ENCODE measurements around the gene PFDN1.

PFDN1 gene

GRCh38 chr5:140242890-140243585 is 59.9 kb downstream of the PFDN1 start:
- no peak overlapping the region for H3K4me3 ChIP-seq (ENCODE audit: low read length)
- DNase-seq (ENCODE audit: low read depth): no peak
- TF ChIP-seq CTCF (IDR thresholded peaks at IDR 0.05; ENCODE audit: insufficient read depth, low read depth, low read length, missing control alignments): no peak

- no peak for TF ChIP-seq CTCF (IDR thresholded peaks at IDR 0.05; ENCODE audit: insufficient read depth, low read depth, low read length, missing control alignments)
- no peak overlapping the region for H3K4me3 ChIP-seq (ENCODE audit: low read length)
- DNase-seq (ENCODE audit: low read depth): no peak
These were observed 60.8 kb downstream of the PFDN1 start for GRCh38 chr5:140242099-140242498.

GRCh38 chr5:140240987-140241706 is 61.8 kb downstream of the PFDN1 start:
- peak; percentile 91 for DNase-seq (ENCODE audit: low read depth)
- H3K4me3 ChIP-seq (ENCODE audit: low read length): no peak overlapping the region
- no peak for TF ChIP-seq CTCF (IDR thresholded peaks at IDR 0.05; ENCODE audit: insufficient read depth, low read depth, low read length, missing control alignments)

- peak; percentile 73 for DNase-seq (ENCODE audit: low read depth)
- H3K4me3 ChIP-seq (ENCODE audit: low read length): no peak overlapping the region
- TF ChIP-seq CTCF (IDR thresholded peaks at IDR 0.05; ENCODE audit: insufficient read depth, low read depth, low read length, missing control alignments): peak; percentile 61
These were observed 62.8 kb downstream of the PFDN1 start for GRCh38 chr5:140239939-140240700.

- TF ChIP-seq CTCF (IDR thresholded peaks at IDR 0.05; ENCODE audit: insufficient read depth, low read depth, low read length, missing control alignments): no peak
- no peak for DNase-seq (ENCODE audit: low read depth)
- H3K4me3 ChIP-seq (ENCODE audit: low read length): no peak overlapping the region
These were observed 63.4 kb downstream of the PFDN1 start for GRCh38 chr5:140239461-140239860.

- DNase-seq (ENCODE audit: low read depth): no peak
- no peak for TF ChIP-seq CTCF (IDR thresholded peaks at IDR 0.05; ENCODE audit: insufficient read depth, low read depth, low read length, missing control alignments)
These were observed 64.1 kb downstream of the PFDN1 start for GRCh38 chr5:140238756-140239155.

More at GRCh38 chr5:140238756-140239155, 64.1 kb downstream of the PFDN1 start:
- no peak overlapping the region for H3K4me3 ChIP-seq (ENCODE audit: low read length)
